HL-60 (cell line): ENCODE results near the gene SHROOM3.

ENCODE experiments used
- POLR2AphosphoS5 ChIP-seq: IDR thresholded peaks from 2 replicates; pipeline ENCODE4 v1.6.1; 2012; ENCODE audit warnings: low read depth
- TF ChIP-seq, protein P1 (sequence below): IDR thresholded peaks from one replicate; pipeline ENCODE4 v1.5.1; 2011; ENCODE audit warnings: low read length, control low read depth, inconsistent platforms; ENCODE audit not compliant: insufficient read depth
- TF ChIP-seq, protein P2 (sequence below): IDR thresholded peaks from 2 replicates; pipeline ENCODE4 v1.6.1; 2012; ENCODE audit warnings: low read depth; ENCODE audit not compliant: insufficient replicate concordance

DNA sequence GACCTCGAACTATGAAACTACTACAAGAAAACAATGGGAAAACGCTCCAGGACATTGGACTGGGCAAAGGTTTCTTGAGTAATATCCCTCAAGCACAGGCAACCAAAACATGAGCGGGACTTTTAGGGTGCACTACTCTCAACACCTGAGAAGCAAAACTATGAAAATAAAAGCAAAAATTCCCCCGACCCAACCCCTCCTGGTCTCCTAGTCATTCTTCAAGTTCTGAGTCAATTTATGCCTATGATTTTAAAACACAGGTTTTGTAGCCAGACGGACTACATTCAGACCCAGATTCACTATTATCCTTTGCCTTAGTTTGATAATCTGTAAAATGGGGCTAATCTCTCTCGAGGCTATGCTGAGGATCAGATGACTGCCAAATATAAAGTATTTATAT, 365.9 kb downstream of the SHROOM3 start:
- no peak for TF ChIP-seq POLR2AphosphoS5
- TF ChIP-seq, protein P1, sequence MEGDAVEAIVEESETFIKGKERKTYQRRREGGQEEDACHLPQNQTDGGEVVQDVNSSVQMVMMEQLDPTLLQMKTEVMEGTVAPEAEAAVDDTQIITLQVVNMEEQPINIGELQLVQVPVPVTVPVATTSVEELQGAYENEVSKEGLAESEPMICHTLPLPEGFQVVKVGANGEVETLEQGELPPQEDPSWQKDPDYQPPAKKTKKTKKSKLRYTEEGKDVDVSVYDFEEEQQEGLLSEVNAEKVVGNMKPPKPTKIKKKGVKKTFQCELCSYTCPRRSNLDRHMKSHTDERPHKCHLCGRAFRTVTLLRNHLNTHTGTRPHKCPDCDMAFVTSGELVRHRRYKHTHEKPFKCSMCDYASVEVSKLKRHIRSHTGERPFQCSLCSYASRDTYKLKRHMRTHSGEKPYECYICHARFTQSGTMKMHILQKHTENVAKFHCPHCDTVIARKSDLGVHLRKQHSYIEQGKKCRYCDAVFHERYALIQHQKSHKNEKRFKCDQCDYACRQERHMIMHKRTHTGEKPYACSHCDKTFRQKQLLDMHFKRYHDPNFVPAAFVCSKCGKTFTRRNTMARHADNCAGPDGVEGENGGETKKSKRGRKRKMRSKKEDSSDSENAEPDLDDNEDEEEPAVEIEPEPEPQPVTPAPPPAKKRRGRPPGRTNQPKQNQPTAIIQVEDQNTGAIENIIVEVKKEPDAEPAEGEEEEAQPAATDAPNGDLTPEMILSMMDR = no peak
- TF ChIP-seq, protein P2, sequence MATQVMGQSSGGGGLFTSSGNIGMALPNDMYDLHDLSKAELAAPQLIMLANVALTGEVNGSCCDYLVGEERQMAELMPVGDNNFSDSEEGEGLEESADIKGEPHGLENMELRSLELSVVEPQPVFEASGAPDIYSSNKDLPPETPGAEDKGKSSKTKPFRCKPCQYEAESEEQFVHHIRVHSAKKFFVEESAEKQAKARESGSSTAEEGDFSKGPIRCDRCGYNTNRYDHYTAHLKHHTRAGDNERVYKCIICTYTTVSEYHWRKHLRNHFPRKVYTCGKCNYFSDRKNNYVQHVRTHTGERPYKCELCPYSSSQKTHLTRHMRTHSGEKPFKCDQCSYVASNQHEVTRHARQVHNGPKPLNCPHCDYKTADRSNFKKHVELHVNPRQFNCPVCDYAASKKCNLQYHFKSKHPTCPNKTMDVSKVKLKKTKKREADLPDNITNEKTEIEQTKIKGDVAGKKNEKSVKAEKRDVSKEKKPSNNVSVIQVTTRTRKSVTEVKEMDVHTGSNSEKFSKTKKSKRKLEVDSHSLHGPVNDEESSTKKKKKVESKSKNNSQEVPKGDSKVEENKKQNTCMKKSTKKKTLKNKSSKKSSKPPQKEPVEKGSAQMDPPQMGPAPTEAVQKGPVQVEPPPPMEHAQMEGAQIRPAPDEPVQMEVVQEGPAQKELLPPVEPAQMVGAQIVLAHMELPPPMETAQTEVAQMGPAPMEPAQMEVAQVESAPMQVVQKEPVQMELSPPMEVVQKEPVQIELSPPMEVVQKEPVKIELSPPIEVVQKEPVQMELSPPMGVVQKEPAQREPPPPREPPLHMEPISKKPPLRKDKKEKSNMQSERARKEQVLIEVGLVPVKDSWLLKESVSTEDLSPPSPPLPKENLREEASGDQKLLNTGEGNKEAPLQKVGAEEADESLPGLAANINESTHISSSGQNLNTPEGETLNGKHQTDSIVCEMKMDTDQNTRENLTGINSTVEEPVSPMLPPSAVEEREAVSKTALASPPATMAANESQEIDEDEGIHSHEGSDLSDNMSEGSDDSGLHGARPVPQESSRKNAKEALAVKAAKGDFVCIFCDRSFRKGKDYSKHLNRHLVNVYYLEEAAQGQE = no peak
